Panc1 (cell line): ENCODE data around the gene LTB4R2.

ENCODE experiments used
- POLR2AphosphoS5 ChIP-seq: IDR thresholded peaks from 2 replicates; pipeline ENCODE4 v1.6.1; 2012; ENCODE audit warnings: mild to moderate bottlenecking, low read depth, low read length, moderate library complexity
- REST ChIP-seq, 2 experiments: IDR thresholded peaks; 2 replicates each; pipeline ENCODE4 v1.6.1; 2011 to 2012; ENCODE audit warnings: low read depth in 2 of 2, control low read depth in 1 of 2, low read length in 1 of 2, mild to moderate bottlenecking in 1 of 2, moderate library complexity in 1 of 2; ENCODE audit not compliant: insufficient read depth in 1 of 2
- SIN3A ChIP-seq: IDR thresholded peaks from 2 replicates; pipeline ENCODE4 v1.6.1; 2012; ENCODE audit warnings: low read depth, mild to moderate bottlenecking, low read length, moderate library complexity, borderline replicate concordance; ENCODE audit not compliant: insufficient read depth
- TCF7L2 ChIP-seq: IDR thresholded peaks from 2 replicates; pipeline ENCODE4 v1.6.1; 2011; ENCODE audit warnings: mild to moderate bottlenecking, low read depth, low read length, inconsistent platforms
- TF ChIP-seq, protein P1 (sequence below): fragments of 450-650 bp; IDR thresholded peaks from 2 replicates; pipeline ENCODE4 v1.5.1; 2017; ENCODE audit warnings: mild to moderate bottlenecking

GRCh38 chr14:24337144-24337823 is 27.3 kb downstream of the LTB4R2 start:
- TF ChIP-seq, protein P1, sequence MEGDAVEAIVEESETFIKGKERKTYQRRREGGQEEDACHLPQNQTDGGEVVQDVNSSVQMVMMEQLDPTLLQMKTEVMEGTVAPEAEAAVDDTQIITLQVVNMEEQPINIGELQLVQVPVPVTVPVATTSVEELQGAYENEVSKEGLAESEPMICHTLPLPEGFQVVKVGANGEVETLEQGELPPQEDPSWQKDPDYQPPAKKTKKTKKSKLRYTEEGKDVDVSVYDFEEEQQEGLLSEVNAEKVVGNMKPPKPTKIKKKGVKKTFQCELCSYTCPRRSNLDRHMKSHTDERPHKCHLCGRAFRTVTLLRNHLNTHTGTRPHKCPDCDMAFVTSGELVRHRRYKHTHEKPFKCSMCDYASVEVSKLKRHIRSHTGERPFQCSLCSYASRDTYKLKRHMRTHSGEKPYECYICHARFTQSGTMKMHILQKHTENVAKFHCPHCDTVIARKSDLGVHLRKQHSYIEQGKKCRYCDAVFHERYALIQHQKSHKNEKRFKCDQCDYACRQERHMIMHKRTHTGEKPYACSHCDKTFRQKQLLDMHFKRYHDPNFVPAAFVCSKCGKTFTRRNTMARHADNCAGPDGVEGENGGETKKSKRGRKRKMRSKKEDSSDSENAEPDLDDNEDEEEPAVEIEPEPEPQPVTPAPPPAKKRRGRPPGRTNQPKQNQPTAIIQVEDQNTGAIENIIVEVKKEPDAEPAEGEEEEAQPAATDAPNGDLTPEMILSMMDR, result no peak
- TF ChIP-seq POLR2AphosphoS5, result no peak
- no peak for TF ChIP-seq REST (IDR thresholded peaks at IDR 0.05; ENCODE audit: insufficient read depth in 1 of 2, low read depth in 2 of 2, low read length in 1 of 2)
- TF ChIP-seq SIN3A, result no peak
- TF ChIP-seq TCF7L2, result no peak
